GOT3 (cell line): ENCODE measurements around the gene AHR.
"Not testable (repeated sequence)": the region's sequence is repeated elsewhere in the genome, so short reads cannot be mapped to it uniquely, and the experiment has no call there.

Source experiments
- DNase-seq: peaks from one replicate; lab custom pipeline; 2025; ENCODE audit warnings: mixed read lengths; lab: John Stamatoyannopoulos, UW

The AHR gene

DNA sequence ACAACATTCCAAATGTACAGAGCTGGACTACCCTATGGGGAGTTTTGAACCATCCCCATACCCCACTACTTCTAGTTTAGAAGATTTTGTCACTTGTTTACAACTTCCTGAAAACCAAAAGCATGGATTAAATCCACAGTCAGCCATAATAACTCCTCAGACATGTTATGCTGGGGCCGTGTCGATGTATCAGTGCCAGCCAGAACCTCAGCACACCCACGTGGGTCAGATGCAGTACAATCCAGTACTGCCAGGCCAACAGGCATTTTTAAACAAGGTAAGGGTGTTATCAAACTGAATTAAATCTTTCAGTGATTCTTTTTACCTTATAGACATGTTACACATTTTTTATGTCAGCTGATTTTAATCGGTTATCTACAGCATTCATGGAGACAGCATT is 41.5 kb downstream of the AHR start:
- no peak for DNase-seq

GRCh38 chr7:17340655-17341054 is 42.2 kb downstream of the AHR start:
- DNase-seq, result no peak

DNA sequence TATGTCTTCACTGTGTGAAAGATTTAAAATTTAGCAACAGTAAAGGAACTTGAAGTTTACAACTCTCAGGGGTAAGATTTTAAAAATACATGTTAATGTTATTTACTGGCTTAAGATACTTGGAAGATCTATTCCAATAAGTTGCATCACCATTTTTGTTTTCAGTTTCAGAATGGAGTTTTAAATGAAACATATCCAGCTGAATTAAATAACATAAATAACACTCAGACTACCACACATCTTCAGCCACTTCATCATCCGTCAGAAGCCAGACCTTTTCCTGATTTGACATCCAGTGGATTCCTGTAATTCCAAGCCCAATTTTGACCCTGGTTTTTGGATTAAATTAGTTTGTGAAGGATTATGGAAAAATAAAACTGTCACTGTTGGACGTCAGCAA is 44.3 kb downstream of the AHR start:
- DNase-seq, result no peak

GRCh38 chr7:17347401-17347800 is 48.9 kb downstream of the AHR start:
- DNase-seq, result no peak

DNA sequence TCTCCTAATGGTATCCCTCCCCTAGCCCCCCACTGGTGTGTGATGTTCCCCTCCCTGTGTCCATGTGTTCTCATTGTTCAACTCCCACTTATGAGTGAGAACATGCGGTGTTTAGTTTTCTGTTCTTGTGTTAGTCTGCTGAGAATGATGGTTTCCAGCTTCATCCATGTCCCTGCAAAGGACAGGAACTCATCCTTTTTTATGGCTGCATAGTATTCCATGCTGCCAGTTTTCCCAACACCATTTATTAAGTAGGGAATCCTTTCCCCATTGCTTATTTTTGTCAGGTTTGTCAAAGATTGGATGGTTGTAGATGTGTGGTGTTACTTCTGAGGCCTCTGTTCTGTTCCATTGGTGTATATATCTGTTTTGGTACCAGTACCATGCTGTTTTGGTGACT is 50.5 kb downstream of the AHR start:
- not testable (repeated sequence) for DNase-seq

DNA sequence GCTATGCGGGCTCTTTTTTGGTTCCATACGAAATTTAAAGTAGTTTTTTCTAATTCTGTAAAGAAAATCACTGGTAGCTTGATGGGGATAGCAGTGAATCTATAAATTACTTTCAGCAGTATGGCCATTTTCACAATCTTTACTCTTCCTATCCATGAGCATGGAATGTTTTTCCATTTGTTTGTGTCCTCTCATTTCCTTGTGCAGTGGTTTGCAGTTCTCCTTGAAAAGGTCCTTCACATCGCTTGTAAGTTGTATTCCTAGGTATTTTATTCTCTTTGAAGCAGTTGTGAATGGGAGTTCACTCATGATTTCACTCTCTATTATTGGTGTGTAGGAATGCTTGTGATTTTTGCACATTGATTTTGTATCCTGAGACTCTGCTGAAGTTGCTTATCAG is 51.9 kb downstream of the AHR start:
- DNase-seq, result not testable (repeated sequence)

DNA sequence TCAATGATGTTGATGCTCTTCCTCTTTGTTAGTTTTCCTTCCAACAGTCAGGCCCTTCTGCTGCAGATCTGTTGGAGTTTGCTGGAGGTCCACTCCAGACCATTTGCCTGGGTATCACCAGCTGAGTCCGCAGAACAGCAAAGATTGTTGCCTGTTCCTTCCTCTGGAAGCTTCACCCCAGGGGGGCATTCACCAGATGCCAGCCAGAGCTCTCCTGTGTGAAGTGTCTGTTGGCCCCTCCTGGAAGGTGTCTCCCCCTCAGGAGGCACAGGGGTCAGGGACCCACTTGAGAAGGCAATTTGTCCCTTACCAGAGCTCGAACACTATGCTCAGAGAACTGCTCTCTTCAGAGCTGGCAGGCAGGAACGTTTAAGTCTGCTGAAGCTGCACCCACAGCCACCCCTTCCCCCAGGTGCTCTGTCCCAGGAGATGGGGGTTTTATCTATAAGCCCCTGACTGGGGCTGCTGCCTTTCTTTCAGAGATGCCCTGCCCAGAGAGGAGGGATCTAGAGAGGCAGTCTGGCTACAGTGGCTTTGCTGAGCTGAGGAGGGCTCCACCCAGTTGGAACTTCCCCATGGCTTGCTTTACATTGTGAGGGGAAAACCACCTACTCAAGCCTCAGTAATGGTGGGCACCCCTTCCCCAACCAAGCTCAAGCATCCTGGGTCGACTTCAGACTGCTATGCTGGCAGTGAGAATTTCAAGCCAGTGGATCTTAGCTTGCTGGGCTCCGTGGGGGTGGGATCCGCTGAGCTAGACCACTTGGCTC is 55.4 kb downstream of the AHR start:
- not testable (repeated sequence) for DNase-seq

DNA sequence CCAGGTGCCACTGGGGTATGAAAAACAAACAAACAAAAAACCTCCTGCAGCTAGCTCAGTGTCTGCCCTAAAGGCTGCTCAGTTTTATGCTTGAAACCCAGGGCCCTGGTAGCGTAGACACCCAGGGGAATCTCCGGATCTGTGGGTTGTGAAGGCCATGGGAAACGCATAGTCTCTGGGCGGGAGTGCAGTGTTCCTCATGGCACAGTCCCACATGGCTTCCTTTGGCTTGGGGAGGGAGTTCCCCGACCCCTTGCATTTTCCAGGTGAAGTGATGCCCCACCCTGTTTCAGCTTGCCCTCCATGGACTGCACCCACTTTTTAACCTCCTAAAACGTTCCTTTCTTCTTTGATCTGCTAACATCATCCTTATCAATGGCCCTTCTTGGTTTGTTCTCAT is 56.0 kb downstream of the AHR start:
- DNase-seq, result no peak

GRCh38 chr7:17355050-17355449 is 56.6 kb downstream of the AHR start:
- DNase-seq, result no peak

DNA sequence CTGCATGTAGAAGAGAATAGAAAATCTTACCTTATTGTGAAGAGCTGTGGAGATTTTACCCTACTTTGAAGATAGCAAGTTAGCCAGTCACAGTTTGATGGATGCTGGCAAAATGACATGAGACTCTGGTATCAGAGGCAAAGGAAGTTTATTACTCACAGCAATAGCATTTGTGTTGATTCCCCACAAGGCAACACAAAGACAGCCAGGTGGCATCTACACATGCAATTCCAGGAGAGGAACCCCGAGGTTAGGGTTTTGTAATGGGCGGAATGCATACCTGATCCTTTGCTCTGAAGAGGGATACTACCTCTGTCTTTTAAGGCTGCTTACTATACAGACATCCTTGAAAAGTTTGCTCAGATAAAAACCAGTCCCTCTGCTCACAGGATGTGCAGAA is 59.5 kb downstream of the AHR start:
- DNase-seq, result no peak

DNA sequence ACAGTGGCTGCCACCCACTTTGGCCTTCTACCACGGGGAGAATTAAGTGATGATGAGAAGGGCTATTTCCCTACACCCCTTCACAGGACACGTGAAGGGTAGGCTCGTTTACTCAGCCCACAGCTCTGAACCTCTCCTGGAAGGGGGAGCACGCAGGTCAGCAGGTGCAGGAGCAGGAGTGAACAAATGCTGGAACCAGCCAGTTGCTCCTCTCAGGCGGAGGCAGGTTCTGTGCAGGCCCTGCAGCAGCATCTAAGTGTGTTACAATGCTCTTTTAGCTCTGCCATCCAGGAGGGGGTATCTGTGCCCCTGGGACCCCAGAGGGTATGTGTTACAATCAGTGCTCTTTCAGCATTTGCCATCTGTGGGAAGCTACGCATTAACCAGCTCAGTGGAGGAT is 61.2 kb downstream of the AHR start:
- DNase-seq, result no peak

GRCh38 chr7:17362439-17363105 is 64.1 kb downstream of the AHR start:
- DNase-seq, result no peak

- no peak for DNase-seq
Observed at GRCh38 chr7:17364671-17365070, 66.2 kb downstream of the AHR start.

DNA sequence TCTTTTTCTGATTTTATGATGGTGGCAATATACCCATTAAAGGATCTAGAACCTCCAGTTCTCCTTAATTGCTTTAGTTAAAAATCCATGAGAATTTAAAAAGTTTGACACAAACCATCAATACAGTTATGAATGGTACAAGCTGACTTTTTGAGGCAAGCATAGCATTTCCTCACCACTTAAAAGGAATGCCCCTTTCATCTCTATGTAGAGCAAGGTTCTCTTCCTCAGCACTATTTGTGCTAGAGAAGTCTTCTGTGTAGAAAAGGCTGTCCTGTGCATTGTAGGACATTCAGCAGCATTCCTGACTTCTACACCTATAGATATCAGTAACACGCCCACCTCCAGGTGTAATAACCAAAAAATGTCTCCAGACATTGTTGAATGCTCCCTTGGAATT is 67.3 kb downstream of the AHR start:
- no peak for DNase-seq

DNA sequence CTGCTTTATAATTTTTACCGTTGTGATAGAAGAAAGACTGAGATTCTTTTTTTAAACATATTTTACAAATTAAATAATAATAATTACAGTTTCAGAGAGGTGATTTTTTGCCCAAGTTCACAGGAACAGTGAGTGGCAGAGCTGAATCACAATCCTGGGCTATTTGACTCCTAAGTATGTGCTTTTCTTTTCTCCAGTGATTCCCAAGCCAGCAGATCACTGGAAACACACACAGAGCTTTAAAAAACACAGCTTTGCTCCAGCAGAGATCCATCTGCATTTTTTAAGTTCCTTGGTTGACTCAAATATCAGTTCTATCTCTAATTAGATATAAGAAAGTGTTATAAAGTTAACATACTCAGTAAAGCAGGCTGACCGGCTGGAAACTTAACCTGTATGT is 69.0 kb downstream of the AHR start:
- DNase-seq, result no peak

DNA sequence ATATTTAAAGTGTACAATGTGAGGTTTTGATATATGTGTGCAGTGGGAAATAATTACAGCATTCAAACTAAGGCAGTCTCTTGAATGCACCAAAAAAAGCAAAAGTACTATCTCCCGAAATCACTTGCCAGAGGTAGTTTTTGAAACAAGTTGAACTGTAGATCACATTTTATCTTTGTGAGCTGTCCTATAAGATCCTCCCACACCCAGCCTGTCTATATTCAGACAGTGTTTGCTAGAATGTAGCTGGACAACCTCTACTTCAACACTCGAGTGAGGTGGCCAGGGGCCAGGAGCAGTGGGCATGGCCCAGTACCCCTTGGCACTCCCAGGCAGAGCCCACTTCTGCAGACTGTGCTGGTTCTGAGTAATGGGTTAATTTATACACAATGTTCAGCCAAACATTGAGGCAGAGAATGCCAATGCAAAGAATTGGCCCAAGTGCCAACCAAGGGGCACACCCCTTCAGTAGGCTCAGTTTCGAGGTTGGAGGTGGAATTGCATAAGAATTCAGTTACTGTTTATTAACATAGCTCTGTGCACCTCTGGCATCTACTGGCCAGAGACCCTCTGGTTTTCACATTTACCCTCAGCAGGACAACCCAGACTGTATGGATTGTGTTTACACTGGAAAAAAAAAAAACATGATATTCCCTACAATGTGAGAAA is 70.5 kb downstream of the AHR start:
- no peak for DNase-seq

- DNase-seq, result no peak
Observed at GRCh38 chr7:17369691-17370426, 71.4 kb downstream of the AHR start.

DNA sequence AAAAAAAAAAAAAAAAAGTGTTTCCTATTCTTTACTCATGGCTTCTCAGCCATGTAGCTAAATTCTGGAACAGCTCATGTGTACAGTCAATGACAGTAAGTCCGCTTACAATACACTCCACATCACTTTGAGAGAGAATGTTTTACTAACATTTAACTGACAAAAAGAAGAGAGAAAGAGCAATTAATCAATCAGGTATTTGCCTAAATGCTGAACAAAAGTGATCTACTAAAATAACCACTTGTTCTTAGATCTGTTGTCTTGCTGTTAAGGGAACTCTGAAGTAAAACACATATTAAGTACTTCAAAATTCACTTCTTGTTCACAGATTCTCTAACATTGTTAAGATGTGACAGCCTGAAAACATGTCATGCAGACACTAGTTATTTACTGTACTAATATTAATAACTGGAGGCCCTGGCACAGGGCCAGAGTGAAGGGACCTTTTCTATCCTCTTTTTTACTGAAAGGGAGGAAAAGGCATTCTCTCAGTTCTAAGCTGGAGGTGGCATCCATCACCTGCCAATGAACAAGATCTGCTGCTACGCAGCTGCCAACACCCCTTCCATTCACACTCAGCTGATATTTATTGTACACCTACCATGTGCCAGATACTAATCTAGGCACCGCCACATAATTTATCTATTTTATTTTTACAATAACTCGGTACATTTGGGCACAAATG is 72.6 kb downstream of the AHR start:
- DNase-seq, result no peak

- DNase-seq, result no peak
Observed at GRCh38 chr7:17371671-17372524, 73.4 kb downstream of the AHR start.

DNA sequence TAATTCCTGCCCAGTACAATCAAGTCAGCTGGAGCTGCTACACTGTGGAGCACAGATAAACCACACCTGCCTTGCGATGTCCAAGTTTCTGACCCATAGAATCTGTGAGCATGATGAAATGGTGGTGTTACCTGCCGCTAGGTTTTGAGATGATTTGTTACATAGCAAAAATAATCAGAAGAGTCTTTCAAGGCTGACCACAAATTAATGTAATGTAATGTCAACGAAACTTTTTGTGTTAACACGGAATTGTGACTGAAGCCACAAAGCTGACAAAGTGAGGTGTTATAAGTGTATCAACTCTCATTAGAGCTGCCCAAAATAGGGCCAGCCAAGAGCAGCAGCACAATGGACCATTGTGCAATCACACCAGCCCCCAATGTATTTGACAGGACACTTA is 75.7 kb downstream of the AHR start:
- DNase-seq, result no peak

- no peak for DNase-seq
Observed at GRCh38 chr7:17374654-17375053, 76.2 kb downstream of the AHR start.
